Aorta (tissue), 5 donors: ENCODE data around the gene JOSD2. TPM values are rescaled to one million over a fixed set of nuclear protein-coding genes. Genes with fewer than 3 reads are reported as not detected.

Experiments
- ATAC-seq: fragments of 200-7000 bp; cut with Tn5 transposase; one replicate; pipeline ENCODE4 v1.9.1; 2022; ENCODE audit warnings: moderate library complexity; ENCODE audit not compliant: low FRiP score
- DNase-seq, 2 donors: peaks; one replicate each; pipeline ENCODE4 v3.0.0-alpha.2; 2020
- H3K27ac ChIP-seq, 2 donors: one replicate each; pipeline ENCODE4 v1.5.1; 2013; ENCODE audit warnings: low read length in 2 of 2, mild to moderate bottlenecking in 2 of 2, moderate library complexity in 2 of 2, control low read depth in 1 of 2, inconsistent platforms in 1 of 2, low read depth in 1 of 2
- H3K27me3 ChIP-seq, 2 donors: one replicate each; pipeline ENCODE4 v1.6.1; 2013; ENCODE audit warnings: control low read depth in 1 of 2, low read length in 1 of 2, mild to moderate bottlenecking in 1 of 2, moderate library complexity in 1 of 2; ENCODE audit not compliant: insufficient read depth in 2 of 2, control insufficient read depth in 1 of 2
- H3K36me3 ChIP-seq, 2 donors: one replicate each; pipeline ENCODE4 v1.6.1; 2013; ENCODE audit warnings: control low read depth in 1 of 2, low read length in 1 of 2, mild to moderate bottlenecking in 1 of 2; ENCODE audit not compliant: insufficient read depth in 2 of 2, control insufficient read depth in 1 of 2
- H3K4me1 ChIP-seq, 2 donors: one replicate each; pipeline ENCODE4 v1.6.1; 2013; ENCODE audit warnings: low read length in 2 of 2, control low read depth in 1 of 2, mild to moderate bottlenecking in 1 of 2, moderate library complexity in 1 of 2; ENCODE audit not compliant: insufficient read depth in 2 of 2, control insufficient read depth in 1 of 2
- H3K4me3 ChIP-seq, 2 donors: one replicate each; pipeline ENCODE4 v1.5.1; 2013; ENCODE audit warnings: low read length in 2 of 2, control low read depth in 1 of 2, mild to moderate bottlenecking in 1 of 2
- H3K9me3 ChIP-seq: one replicate; pipeline ENCODE4 v1.6.1; 2013; ENCODE audit warnings: mild to moderate bottlenecking, low read length; ENCODE audit not compliant: control insufficient read depth
- WGBS, 2 donors: extraction: QIAGEN DNeasy Blood & Tissue Kit; methylation state at CpG; one replicate each; pipeline ENCODE4 v1.1.7; 2013; 5-methylcytosine and 5-hydroxymethylcytosine counted together
- intact Hi-C, 2 donors: fragments of 100-400 bp; cut with DNase I; formaldehyde crosslinking; loops; one replicate each; pipeline versions ENCODE4 v1.14.2 to v1.15.0; 2022
- polyA plus RNA-seq, 2 donors: library from polyadenylated mRNA; stranded (reverse); fragments of 200-250 nt; gene quantifications; one replicate each; pipeline ENCODE4 v1.2.3, GENCODE V29; 2013
- total RNA-seq, 2 donors: library from RNA; stranded (reverse); fragmentation: NEBNext Ultra II Directional; extraction: Animal tissue kit (Norgen Biotek cat#: 25700); gene quantifications; one replicate each; pipeline ENCODE4 v1.2.1, GENCODE V29; 2021
- donor health status: healthy with polysubstance abuse.
- donor health status: Bipolar disorder and iron deficiency.
- donor health status: DM: no; HTN: no; CAD: no.
- donor health status: DM: no; HTN: no; CAD: no.
- donor health status: DM: yes; HTN: yes; CAD: no.

The JOSD2 gene
- total and polyA plus RNA-seq, 4 donors: 26.6 to 76.1 (median 37.2) TPM

DNA sequence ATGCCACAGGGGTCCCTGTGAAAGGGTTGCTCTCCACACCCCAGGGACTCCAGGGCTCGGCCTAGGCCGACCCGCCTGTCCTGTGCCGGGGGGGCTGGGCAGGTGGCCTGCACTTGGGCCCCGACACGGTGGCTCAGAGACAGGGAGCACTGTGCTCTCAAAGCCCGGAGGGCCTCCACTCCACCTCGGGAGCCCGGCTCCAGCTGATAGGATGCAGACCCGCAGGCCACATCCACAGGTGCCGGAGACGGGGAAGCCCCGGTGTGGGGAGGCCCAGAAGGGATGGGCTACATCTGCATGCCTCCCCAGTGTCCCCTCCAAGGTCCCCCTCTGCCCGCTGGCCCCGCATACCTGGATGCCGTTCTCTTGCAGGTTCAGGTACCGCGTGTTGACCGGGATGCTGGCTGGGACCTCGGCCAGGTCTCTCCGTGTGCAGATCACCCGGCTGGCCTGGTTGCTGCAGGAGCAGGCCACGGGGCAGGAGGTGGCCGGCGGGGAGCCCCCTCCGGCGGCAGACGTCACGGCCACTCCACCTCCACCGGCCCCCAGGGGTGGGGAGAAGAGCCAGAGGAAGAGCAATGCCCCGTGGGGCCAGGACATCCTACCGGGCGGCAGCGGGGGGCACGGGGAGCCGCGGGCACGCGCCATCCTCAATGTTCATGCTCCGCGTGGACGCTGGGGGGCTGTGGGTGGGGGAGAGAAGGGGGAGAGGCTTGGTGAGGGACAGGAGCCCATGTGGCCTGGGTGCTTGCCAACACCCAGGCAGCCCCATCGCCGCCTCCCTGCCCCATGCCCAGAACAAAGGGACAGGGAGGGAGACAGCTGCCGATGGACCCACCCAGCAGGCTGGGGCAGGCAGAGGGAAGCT lies 37.4 kb upstream of the JOSD2 start:
- no peak for DNase-seq
- WGBS, 2 donors: 81 to 82% methylated on average over 44 to 45 of the region's 45 CpGs
- no peaks in the 10 kb centered on the region for H3K27me3 ChIP-seq

DNA sequence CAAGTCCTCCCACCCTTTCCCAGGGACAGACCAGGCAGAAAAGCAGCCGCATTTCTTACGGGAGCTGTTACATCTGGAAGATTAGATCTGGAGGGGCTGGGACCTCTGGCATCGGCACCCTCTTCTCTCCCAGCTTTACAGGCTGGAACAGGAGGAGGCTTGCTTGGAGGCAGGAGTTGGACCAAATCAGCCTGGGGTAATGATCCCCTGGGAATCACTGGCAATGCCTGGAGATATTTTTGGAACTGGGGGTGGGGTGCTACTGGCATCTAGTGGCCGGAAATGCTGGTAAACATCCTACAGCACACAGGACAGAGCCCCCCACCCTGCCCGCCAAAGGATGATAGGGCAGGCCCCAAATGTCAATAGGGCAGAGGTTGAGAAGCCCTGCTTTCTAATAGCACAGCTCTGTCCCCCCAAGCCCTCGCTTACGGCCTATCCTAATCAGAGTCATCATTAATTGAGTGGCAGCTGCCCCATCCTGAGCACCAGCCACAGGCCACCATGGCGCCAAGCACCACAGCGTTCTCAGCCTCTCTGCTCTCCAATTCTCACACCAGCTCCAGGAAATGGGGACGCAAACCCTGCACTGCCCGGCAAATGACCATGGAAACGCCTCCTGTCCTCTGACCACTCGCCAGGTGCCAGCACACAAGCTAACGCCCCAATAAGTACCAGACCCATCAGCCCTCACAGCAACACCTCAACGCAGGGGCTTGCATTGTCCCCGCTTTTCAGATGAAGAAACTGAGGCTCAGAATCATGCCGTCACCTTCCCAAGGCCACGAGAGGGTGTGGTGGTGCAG lies 36.6 kb upstream of the JOSD2 start:
- H3K4me1 ChIP-seq: no peaks in the 10 kb centered on the region
- DNase-seq (no peak), ATAC-seq (peak; percentile 13)
- WGBS, 2 donors: 48 to 50% methylated on average over 18 of the region's 18 CpGs
- no peak overlapping the region for H3K4me3 ChIP-seq
- H3K27me3 ChIP-seq: no peaks in the 10 kb centered on the region
- H3K9me3 ChIP-seq: no peaks in the 10 kb centered on the region
- intact Hi-C loops: no loop called here
- no peaks in the 10 kb centered on the region for H3K36me3 ChIP-seq
- no peak overlapping the region for H3K27ac ChIP-seq

More for the DNA sequence above, 37.4 kb upstream of the JOSD2 start:
- Histone ChIP-seq H3K9me3 (no peaks in the 10 kb centered on the region), H3K36me3 (no peaks in the 10 kb centered on the region), H3K4me3 (no peak overlapping the region), H3K27ac (no peak overlapping the region), H3K4me1 (no peaks in the 10 kb centered on the region)
- intact Hi-C loops: no loop called here
- ATAC-seq: no peak

DNA sequence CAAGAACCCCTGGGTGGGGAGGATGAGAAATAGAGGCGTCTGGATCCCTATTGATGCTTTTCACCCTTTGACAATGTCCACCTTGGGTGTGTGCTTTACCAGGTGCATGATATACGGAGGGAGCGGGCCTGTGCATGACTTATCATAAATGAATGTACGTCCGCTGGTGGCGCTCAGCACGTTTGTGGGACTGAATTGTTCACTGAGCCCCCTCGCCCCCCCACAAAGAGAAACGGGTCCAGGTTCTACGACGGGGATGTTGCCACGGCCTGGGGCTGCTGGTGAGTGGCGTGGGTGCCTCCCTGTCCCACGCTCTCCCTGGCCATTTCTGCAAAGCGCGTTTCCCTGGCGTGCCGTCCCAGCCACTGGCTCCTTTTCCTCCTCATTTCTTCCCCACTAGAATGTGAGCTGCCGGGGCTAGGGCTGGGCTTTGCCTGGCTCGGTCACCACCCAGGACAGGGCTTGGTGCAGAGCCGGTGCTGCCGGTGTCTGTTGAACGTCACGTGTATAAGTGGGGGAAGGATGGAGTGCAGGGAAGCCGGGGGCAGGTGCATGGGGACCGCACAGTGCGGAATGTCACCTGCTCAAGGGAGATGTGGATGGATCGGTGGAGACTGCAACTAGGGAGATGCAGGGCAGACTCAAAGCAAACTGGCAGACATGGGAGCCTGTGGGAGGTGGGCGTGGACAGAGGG lies 35.7 kb upstream of the JOSD2 start:
- WGBS, 2 donors: 51 to 56% methylated on average over 29 of the region's 29 CpGs
- H3K27ac ChIP-seq: no peak overlapping the region
- DNase-seq (no peak), ATAC-seq (no peak)
- no peaks in the 10 kb centered on the region for H3K9me3 ChIP-seq
- intact Hi-C loops: no loop called here
- H3K4me3 ChIP-seq: no peak overlapping the region
- H3K4me1 ChIP-seq: no peaks in the 10 kb centered on the region
- H3K36me3 ChIP-seq: no peaks in the 10 kb centered on the region
- H3K27me3 ChIP-seq: no peaks in the 10 kb centered on the region

DNA sequence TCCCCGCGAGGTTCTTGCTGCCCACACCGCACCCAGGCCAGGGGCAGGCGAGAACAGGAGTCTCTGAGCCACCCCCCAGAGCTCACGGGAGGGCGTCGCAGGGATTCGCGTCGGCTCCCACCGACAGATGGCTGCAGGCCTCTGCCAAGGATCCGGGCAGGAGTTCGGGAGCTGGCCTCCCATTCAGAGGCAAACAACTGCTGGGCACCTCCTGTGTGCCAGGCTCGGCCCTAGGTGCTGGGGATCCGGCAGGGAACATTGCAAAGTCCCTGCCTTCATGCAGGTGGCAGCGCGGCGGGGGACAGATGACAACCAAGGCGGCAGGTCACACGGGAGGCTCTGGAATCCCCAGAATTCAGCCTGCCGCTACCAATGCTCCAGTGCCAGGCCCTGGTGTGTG lies 32.0 kb upstream of the JOSD2 start:
- ATAC-seq: no peak
- H3K27ac ChIP-seq: no peak overlapping the region
- no peaks in the 10 kb centered on the region for H3K36me3 ChIP-seq
- no peaks in the 10 kb centered on the region for H3K4me1 ChIP-seq
- no peak overlapping the region for H3K4me3 ChIP-seq
- H3K9me3 ChIP-seq: no peaks in the 10 kb centered on the region
- no peak for DNase-seq
- intact Hi-C loops: no loop called here
- H3K27me3 ChIP-seq: no peaks in the 10 kb centered on the region
- WGBS, 2 donors: 77 to 85% methylated on average over 20 to 21 of the region's 21 CpGs

DNA sequence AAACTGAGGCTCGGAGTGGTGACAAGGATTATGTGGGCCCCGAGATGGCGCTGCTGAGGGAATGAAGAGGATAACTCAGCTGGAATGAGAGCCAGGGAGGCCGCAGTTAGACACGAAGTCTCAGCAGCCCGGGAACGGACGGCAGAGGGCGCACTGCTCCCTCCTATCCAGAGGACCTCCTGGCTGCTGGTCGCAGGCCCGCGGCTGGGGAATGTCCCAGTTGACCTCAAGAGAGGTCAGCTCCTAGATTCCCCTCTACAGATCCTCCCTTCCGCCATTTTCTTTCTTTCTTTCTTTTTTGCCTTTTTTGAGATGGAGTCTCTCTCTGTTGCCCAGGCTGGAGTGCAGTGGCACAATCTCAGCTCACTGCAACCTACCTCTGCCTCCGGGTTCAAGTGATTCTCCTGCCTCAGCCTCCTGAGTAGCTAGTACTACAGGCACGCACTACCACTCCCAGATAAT lies 26.8 kb upstream of the JOSD2 start:
- intact Hi-C loops: no loop called here
- Histone ChIP-seq H3K36me3 (no peaks in the 10 kb centered on the region), H3K4me3 (no peak overlapping the region), H3K27ac (no peak overlapping the region), H3K9me3 (peaks cover 2% of the 10 kb centered on the region), H3K4me1 (no peaks in the 10 kb centered on the region), H3K27me3 (no peaks in the 10 kb centered on the region)
- DNase-seq (peak; percentile 79 to 90), ATAC-seq (peak; percentile 74)
- whole genome bisulfite sequencing, 2 donors: 18 to 21% methylated on average over 15 of the region's 15 CpGs

DNA sequence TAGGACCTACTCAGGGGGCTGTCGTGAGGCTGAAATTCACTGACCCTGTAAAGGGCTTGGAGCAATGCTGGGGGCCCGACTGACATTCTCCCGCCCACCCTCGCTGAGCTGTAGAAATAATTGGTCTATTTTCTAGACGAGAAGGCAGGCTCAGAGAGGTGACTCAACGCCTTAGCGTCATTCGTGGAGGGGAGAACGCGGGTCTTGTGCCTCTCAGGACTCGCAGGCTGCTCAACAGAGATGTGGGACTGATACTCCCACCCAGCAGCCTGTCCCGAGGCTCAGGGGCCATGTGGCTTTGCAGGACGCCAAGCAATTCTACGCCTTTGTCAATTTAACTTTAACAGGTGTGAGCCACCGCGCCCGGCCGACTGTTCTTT lies 26.3 kb upstream of the JOSD2 start:
- intact Hi-C loops: no loop called here
- ATAC-seq: no peak

DNA sequence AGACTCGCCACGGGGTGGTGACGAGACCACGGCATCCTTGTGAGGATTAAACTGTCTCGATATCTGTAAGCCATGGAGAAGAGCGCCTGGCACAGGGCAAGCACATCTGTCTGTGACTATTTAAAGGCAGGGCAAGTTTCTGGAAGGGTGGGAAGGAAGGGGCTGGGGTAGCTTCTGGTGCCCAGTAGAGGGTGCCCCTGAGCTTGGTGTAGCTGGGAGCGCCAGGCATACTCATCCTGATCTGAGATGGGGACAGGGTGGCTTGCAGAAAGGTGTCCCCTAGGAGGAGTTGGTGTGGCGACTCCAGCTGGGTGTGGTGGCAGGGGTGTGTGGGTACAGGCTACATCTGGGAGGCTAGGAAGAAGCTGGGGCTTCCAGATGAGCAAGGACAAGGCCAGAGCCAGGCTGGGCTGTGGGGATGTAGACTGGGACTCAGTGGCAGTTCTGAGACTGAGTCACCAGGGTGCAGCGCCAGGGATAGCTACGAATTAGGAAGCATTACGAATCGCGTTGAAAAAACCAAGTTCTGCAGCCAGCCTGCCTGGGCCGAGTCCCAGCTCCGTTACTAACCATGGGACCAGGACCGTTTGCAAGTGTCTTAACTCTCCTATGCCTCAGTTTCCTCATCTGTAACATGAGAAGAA lies 25.8 kb upstream of the JOSD2 start:
- no peak for DNase-seq
- Histone ChIP-seq H3K27ac (no peak overlapping the region), H3K9me3 (peaks cover 7% of the 10 kb centered on the region), H3K4me3 (no peak overlapping the region), H3K4me1 (no peaks in the 10 kb centered on the region), H3K27me3 (no peaks in the 10 kb centered on the region), H3K36me3 (no peaks in the 10 kb centered on the region)
- peak; percentile 46 for ATAC-seq
- intact Hi-C loops: no loop called here
- WGBS, 2 donors: 86 to 89% methylated on average over 16 of the region's 16 CpGs

More for the DNA sequence above, 26.3 kb upstream of the JOSD2 start:
- Histone ChIP-seq H3K36me3 (no peaks in the 10 kb centered on the region), H3K9me3 (peaks cover 6% of the 10 kb centered on the region), H3K4me3 (no peak overlapping the region), H3K27me3 (no peaks in the 10 kb centered on the region), H3K27ac (no peak overlapping the region), H3K4me1 (no peaks in the 10 kb centered on the region)
- 75 to 83% methylated on average over 18 of the region's 18 CpGs for whole genome bisulfite sequencing, 2 donors
- no peak for DNase-seq

DNA sequence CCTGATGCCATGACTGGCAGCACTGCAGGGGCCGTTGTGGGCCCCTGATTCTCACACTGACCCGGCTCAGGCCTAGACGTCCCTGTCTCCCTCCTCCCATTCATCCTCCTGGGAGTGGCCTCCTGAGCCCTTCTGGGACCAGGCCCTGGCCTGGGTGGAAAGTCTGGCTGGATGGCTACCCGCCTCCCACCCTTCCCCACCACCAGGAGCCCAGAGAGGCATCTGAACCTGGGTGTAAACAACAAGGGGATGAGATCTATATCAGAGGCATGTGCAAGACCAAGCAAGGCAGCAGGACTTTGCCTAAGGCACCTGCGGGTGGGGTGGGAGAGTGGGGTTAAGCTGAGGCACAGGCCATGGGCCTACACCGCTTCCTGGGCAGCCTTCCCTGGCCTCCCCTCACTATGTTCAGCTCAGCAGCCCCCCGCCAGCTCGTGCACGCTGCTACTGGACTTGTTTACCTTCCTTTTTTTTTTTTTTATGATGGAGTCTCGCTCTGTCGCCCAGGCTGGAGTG lies 24.7 kb upstream of the JOSD2 start:
- H3K27me3 ChIP-seq: no peaks in the 10 kb centered on the region
- H3K36me3 ChIP-seq: no peaks in the 10 kb centered on the region
- intact Hi-C loops: no loop called here
- DNase-seq: no peak
- no peaks in the 10 kb centered on the region for H3K4me1 ChIP-seq
- no peak overlapping the region for H3K27ac ChIP-seq
- no peak for ATAC-seq
- WGBS, 2 donors: 75 to 79% methylated on average over 11 of the region's 11 CpGs
- peaks cover 7% of the 10 kb centered on the region for H3K9me3 ChIP-seq
- no peak overlapping the region for H3K4me3 ChIP-seq
